NK-92 treated with Interleukin-12 subunit alpha and Interleukin-12 subunit beta, amount 100 ng/mL, for 24 hours (cell line): Measurements from ENCODE around the gene GIGYF1.
"Not testable (repeated sequence)": the region's sequence is repeated elsewhere in the genome, so short reads cannot be mapped to it uniquely, and the experiment has no call there.

Experiments used
- DNase-seq: peaks from one replicate; lab custom pipeline; 2025; lab: John Stamatoyannopoulos, UW

GIGYF1 gene

DNA sequence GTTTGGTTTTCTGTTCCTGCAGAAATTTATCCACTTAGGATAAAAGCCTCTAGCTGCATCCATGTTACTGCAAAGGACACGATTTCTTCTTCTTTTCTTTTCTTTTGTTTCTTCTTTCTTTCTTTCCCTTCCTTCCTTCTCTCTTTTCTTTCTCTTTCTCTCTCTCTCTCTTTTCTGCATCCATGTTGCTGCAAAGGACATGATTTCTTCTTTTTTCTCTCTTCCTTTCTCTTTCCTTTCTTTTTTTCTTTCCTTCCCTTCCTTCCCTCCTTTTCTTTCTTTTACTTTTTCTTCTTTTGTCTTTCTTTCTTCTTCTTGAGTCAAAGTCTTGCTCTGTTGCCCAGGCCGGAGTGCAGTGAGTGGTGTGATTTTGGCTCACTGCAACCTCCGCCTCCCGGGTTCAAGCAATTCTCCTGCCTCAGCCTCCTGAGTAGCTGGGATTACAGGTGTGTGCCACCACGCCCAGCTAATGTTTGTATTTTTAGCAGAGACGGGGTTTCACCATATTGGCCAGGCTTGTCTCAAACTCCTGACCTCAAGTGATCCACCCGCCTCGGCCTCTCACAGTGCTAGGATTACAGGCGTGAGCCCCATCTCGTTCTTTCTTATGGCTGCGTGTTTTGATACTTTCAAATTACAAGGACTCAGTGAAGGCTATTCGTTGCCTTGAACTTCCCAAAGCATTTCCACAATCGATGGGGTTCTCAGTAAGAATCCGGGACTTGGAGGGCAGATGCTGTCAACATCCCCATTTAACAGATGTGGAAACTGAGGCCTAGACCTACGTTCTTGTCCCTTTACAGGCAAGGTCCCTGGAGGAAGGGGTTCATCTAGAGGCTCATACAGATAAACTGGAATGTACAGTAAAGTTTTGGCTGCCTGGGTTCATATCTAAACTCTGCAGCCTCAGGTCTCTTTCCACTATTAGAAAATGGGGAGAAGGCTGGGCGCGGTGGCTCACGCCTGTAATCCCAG, 22.4 kb downstream of the GIGYF1 start:
- no peak for DNase-seq

DNA sequence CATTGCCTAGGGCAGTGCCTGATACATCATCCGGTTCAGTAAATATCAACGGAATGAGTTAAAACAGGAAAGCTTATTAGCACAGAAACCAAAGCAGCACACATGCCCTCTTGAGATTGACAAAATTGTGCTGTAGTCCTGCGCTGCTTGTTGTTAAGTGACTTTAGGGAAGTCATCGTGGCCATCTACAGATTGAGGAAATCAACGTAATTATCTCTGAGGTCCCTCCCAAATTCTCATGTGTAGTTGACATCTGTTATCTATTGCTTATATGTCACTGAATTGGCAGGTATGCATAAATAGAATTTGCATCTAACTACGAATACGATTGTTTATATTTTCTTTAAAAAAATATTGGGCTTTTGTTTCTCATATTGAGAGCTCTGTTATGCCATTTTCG, 24.0 kb downstream of the GIGYF1 start:
- DNase-seq: no peak

DNA sequence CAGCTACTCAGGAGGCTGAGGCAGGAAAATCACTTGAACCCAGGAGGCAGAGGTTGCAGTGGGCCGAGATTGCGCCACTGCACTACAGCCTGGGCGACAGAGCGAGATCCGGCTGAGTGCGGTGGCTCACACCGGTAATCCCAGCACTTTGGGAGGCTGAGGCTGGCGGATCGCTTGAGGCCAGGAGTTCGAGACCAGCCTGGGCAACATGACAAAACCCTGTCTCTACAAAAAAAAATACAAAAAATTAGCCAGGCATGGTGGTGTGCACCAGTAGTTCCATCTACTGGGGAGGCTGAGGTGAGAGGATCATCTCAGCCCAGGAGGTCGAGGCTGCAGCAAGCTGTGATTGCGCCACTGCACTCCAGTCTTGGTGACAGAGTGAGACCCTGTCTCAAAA, 24.9 kb downstream of the GIGYF1 start:
- not testable (repeated sequence) for DNase-seq

DNA sequence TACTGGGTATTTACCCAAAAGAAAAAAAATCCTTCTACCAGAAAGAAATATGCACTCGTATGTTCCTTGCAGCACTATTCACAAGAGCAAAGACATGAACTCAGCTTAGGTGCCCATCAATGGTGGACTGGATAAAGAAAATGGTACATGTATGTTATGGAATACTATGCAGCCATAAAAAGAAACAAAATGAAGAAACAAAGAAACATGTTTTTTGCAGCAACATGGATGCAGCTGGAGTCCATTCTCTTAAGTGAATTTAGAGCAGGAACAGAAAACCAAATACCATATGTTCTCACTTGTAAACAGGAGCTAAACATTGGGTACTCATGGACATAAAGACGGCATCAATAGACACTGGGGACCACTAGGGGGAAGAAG, 26.0 kb downstream of the GIGYF1 start:
- DNase-seq: no peak

DNA sequence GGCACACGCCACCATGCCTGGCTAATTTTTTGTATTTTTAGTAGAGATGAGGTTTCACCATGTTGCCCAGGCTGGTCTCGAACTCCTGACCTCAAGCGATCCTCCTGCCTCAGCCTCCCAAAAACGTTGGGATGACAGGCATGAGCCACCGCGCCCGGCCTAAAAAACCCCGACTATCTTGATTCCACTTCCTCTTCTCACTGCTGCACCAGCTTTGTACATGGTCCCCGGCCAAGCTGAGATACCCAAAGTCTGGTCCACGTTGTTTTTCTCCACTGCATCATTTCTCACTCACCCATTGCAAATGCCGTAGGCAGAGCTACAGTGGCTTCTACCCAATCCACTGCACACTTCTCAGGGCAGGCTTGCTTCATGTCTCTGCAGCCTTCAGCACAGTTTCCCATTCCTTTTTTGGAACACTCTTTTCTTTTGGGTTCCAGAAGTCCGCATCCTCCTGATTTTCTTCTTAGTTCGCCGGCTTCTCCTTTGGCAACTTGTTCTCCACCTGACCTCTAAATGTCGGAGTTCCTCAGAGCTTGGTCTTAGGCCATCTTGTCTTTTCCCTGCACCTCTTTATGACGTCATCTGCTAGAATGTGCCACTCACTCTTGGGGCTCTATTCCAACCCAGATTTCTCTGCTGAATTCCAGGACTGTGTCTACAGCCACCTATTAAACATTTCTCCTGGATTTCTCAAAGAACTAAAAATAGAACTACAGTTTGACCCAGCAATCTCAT, 26.6 kb downstream of the GIGYF1 start:
- no peak for DNase-seq

DNA sequence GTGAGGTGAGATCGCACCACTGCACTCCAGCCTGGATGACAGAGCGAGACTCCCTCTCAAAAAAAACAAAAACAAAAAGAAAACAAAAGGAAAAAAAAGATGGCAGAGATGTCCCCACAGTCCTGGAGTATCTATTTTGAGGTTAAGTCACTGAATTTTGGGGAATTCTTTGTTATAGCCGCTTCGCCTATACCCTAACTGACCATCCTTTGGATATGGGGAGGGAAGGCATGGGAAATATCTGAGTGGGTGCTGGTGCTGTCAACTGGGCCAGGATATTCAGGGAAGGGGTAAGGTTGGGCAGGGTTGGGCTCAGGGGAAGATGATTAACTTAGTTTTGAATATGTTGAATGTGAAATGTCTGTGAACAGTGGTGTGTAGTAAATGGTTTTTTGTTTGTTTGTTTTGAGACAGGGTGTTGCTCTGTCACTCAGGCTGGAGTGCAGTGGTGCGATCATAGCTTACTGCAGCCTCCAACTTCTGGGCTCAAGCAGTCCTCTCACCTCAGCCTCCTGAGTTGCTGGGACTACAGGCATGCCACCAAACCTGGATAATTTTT, 28.8 kb downstream of the GIGYF1 start:
- no peak for DNase-seq

DNA sequence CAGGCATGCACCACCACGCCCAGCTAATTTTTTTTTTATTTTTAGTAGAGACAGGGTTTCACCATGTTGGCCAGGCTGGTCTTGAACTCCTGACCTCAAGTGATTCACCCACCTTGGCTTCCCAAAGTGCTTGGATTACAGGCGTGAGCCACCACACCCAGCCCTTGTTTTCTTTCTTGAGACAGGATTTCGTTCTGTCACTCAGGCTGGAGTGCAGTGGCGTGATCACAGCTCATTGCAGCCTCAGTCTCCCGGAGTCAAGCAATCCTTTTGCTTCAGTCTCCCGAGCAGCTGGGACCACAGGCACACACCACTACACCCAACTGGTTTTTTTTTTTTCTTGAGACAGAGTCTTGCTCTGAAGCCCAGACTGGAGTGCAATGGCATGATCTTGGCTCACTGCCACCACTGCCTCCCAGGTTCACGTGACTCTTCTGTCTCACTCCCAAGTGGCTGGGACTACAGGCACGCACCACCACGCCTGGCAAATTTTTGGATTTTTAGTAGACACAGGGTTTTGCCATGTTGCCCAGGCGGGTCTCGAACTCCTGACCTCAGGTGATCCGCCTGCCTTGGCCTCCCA, 31.8 kb downstream of the GIGYF1 start:
- not testable (repeated sequence) for DNase-seq

DNA sequence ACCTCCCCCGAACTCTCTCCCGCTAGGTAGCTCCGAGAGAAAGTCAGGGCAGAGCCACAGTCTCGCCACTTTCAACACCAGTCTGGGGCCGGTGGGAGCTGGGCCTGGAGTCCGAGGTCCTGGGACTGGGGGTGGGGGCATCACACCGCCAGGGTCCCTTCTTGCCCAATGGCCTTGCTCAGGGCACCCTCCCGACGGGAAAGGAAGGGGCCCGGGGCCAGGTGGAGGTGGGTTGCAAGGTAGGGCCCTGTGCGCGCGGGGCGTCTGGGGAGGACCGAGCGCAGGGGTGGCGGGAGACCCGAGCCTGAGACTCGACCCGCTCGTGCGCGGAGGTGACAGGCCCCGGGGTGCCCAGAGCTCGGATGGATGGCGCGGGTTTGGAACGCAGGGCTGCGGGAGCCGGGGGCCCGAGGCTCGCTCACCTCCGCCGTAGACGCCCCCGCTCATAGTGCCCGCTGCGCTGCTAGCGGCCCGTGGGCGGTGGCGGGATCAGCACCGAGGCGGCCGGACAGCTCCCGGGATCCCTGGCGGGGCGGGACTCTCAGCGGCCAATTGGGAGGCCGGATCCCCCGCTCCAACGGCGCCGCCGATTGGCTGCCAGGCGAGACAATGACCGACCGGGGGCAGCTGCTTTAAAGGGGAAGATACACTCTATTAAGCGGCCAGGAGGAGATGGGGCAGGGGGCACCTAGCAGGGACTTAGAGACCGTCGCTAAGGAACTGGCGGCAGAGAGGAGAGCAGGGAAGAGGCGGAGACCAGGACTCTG, 38.0 kb downstream of the GIGYF1 start, which contains the start of gene ACTL6B:
Gene ACTL6B (minus strand): TSS at position 541 of the 767 bp plus-strand sequence. CDS start 94 bp downstream, at position 447.
- DNase-seq: no peak

DNA sequence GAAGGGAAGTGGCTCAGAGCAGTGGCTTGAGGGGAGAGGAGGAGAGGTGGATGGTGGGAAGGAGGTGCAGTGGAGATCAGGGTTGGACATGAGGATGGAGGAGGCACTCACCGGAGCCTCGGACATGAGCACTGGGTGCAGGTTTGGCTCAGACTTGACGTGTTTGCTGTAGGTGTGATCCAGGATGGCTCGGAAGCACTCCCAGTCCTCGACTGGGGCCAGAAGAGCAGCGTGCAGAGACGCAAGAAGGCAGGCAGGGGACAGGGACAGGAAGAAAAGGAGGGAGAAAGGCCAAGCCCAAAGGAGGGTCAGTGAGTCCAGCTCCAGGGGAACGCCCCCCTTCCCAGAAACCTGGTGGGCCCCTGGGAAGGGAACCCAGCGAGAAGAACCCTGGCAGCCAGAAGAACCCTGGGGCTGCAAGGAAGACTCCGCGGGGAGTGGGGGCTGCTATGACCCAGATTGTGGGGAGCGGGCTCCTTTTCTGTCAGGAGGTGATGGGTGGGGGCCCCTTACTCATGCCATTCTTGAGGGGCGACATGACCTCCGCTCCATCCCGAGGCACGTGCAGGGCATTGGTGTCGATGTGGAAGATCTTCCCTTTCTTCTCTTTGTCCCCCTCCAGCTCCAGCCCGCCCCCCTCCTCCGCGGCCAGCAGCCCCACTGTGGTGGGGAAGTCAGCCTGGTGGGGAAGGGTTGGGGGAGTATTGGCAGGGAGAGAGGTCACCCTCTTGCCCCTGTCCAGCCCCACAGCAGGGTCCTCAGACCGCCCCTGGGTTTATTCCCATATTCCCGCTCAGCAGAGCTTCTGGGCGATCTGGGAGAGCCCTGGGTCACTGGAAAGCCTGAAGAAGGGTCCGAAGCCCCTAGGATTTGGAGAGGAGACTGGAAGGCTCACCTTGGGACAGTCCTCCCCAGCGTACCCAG, 38.9 kb downstream of the GIGYF1 start:
- DNase-seq: no peak

DNA sequence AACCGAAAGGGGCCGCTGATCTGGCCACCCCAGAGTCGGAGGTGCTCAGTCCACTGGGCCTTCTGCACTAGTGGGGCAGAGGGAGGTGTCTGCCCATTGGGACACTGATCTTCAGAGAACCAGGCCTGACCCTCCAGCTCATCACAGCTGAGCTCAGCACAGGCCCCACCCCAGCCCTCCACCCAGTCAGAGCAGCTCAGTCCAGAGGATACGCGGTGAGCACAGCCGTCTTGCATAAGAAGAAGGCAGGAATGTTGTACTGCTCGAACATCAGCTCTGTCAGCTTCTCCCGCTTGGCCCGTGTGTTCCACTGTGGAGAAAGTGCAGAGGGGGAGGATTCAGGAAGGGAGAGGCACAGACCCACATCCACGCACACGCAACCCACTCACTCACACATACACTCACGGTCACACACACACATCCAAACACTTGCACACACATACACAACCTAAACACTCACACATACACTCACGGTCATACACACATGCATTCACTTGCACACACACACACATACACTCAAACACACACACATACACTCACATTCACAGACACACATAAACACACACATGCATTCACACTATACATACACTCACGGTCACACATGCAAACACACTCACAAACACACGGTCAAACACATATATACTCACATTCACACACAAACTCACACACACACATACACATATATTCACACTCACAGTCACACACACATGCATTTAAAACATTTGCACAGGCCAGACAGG, 44.1 kb downstream of the GIGYF1 start:
- no peak for DNase-seq

DNA sequence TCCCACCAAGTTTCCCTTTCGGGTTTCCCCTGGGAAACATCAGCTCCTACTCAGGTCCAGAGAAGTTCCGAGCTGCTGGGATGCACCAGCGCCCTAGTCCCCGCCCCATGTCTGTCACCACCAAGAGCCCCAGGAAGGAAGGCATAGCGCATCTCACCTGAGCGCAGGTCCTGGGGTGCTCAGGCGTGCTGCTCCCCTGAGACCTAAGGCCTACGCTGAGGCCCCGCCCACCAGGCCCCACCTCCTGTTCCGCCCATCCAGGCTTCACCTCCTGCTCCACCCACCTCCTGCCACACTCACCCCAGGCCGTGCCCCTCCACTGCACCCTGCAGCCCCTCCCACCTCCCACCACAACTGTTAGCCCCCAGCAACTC, 51.5 kb downstream of the GIGYF1 start:
- DNase-seq: no peak

DNA sequence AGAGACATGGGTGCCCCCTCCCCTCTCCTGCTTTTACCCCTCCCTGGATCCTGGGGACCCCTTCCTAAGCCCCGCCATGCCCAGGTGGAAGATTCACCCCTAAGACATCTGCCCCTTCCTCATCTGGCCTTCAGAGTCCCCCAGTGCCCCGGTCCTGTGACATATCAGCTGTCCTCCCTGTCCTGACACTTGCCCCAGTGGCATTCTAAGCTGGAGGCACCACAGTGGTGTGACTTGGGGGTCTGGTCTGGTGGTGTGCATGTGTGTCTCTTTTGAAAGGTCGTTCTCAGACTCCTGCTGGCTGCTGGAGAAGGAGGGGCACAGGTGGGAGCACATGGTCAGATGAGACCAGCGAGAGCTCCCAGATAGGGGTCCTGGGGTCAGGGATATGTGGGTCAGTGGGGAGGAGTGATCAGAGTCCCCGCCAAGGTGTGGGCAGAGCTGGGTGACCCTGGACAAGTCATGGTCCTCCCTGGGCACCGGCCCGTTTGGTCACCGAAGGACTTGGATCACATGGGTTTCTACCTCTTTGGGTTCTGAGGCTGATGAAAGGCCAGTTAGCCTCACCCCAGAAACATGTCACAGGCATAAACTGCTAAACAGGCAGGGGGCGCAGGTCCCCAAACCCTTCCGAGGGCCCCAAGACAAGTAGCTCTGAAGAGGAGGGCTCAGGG, 52.1 kb downstream of the GIGYF1 start:
- DNase-seq: no peak

DNA sequence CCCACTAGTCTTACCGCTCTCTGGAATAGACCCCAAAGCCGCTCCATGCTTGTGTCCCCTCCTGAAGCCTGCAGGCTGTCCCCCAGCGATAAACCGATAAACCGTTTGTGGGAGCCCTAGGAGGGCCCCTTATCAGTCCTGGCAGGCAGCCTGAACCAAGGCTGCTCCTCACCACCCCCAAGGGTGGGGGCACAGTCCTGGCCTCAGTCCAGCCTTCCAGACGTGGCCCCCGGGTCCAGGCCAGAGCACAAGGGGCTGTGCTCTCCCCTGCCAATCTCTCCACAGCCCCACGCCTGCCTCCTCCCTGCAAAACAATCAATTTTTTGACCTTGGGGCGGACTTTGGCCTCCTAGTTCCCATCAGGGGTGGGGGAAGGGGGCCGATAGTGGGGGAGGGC, 52.6 kb downstream of the GIGYF1 start, which contains the start of gene TFR2:
Gene TFR2 (minus strand): TSS at position 90 of the 397 bp plus-strand sequence. CDS start 43 bp downstream, at position 47.
- no peak for DNase-seq

DNA sequence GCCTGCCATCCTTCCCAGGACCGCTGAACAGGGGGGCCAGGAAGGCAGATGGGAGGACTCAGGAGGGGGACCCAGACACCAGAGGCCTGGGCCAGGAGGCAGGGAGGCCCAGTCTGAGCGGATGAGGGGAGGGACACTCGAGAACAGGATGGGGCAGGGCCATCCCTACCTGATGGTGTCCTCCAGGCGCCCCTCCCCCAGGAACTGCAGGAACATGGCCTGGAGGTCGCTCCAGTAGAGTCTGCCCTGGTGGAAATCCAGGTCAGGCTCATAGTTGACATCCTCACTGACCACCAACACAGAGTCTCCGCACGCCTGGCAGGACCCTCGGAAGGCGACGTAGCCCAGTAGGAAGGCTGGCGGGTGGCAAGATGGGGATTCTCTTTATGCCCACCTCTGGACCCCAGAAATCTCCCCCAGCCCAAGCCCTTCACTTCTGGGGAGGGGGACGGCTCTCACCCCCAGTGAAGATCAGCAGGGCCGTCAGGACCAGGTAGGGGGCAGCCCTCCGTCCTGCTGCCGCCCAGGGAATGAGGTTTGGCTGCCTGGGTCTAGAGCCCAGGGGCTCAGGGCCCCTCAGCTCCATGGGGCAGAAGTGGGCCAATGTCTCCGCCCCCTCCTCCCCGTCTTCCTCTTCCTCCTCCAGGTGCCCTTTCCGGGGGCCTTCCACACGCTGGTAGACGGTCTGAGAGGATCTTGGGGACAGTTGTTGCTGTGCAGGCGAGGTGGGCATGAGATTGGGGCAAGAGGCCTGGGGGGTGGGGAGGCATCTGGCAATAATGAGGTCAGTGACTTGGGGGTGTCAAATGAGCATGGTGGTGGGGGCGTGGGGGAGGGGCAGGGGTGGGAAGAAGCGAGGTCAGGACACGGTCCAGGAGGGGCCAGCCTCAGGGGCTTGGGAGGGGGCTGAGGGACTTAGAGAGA, 53.3 kb downstream of the GIGYF1 start:
- no peak for DNase-seq

DNA sequence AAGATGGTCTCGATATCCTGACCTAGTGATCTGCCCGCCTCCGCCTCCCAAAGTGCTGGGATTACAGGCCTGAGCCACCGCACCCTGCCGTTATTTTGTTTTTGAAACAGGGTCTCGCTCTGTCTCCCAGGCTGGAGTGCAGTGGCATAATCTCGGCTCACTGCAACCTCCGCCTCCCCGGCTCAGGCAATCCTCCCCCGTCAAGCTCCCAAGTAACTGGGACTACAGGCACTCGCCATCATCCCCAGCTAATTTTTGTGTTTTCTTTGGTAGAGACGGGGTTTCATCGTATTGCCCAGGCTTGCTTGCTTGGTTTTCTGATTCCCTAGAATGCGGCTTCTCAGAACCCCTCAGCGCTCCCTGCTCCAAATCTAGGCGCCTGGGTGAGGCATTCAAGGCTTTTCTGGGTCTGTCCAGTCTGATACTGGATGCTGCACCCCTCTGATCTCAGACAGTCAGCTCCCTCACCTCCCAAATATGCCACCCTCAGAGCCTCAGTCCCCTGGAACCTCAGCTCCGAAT, 54.0 kb downstream of the GIGYF1 start:
- DNase-seq: no peak

DNA sequence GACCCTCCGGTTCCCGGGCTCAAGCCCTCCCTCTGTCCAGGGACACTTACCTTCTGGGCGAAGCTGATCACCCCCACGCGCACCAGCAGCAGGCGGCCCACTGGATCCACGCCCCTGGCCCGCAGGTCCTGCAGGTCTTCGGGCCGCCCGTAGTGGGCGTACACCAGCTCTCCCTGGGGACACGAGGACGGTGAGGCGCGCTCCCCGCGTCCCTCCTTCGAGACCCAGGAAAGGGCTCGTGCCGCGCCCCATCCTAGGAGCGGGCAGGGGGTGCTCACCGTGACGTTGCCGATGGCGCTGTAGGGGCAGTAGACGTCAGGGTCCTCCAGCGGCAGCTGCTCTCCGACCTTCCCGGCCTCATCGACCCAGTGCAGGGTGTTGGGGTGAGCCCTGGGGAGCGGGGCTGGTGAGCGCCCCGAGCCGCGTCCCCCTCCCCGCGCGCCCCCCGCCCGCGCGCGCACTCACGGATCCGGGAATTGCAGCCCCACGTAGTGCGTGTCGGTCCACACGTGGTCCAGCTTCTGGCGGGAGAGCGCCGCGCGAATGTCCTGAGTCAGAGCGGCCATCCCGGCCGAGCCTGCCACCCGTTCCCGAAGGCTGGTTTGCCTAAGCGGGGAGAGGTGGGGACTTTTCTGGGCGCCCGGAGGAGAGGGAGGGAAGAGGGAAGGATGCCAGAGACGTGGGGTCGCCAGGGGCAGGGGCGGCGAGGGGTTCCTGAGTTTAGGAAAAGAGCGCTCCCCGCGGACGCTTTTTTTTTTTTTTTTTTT, 60.9 kb downstream of the GIGYF1 start:
- DNase-seq: peak; percentile 53

DNA sequence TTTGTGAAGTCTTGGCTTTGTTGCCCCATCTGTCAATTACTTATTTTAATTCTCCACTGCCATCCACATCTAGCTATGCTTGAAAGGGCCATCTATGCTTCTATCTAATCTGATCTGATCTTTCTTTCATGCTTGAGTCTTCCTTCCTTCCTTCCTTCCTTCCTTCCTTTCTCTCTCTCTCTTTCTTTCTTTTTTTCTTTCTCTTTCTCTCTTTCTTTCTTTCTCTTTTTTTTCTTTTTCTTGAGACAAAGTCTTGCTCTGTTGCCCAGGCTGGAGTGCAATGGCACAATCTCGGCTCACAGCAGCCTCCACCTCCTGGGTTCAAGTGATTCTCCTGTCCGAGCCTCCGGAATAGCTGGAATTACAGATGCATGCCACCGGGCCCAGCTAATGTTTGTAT, 64.0 kb downstream of the GIGYF1 start:
- DNase-seq: no peak
